Measurements from ENCODE around the gene FITM1.

The FITM1 gene

DNA sequence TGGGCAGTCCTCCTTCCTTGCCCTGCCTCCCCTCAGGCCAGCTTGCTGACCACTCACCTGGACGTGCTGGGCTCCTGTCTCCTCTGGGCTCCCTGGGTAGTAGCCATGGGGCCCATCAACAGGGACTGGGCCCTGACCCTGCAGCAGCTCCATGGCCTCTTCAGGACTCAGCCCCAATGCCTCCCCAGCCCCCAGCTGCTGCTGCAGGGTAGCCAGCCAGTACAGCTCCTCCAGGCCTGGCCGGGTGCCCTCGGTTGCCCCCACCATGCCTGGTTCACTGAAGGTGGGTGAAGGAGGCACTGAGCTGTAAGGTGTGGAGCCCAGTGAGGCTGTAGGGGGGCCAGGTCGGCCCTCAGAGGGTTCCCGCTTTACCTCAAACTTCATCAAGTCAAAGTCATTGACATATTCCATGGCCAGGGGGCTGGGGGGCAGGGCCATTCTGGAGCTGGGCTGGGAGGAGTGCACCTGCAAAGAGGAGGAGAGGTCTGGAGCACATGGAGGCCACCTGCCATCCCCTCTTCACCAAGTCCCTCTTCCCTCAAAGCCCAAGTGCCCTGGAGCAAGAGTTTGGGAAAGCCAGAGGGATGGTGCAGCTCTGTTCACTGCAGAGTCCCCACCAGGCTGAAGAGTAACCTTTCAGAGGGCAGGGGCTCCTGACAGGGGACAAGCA lies 47.9 kb upstream of the FITM1 start:
- no peak overlapping the region for H3K27ac ChIP-seq (replicated peaks)
- DNase-seq (ENCODE audit: low read depth in 1 of 2, low spot score in 1 of 2) = no peak
- no peak overlapping the region for H3K4me3 ChIP-seq (replicated peaks; ENCODE audit: insufficient read depth, low read length)
- peaks cover 21% of the 10 kb centered on the region for H3K27me3 ChIP-seq (ENCODE audit: insufficient read depth, poor library complexity, severe bottlenecking)
- TF ChIP-seq, protein P1, sequence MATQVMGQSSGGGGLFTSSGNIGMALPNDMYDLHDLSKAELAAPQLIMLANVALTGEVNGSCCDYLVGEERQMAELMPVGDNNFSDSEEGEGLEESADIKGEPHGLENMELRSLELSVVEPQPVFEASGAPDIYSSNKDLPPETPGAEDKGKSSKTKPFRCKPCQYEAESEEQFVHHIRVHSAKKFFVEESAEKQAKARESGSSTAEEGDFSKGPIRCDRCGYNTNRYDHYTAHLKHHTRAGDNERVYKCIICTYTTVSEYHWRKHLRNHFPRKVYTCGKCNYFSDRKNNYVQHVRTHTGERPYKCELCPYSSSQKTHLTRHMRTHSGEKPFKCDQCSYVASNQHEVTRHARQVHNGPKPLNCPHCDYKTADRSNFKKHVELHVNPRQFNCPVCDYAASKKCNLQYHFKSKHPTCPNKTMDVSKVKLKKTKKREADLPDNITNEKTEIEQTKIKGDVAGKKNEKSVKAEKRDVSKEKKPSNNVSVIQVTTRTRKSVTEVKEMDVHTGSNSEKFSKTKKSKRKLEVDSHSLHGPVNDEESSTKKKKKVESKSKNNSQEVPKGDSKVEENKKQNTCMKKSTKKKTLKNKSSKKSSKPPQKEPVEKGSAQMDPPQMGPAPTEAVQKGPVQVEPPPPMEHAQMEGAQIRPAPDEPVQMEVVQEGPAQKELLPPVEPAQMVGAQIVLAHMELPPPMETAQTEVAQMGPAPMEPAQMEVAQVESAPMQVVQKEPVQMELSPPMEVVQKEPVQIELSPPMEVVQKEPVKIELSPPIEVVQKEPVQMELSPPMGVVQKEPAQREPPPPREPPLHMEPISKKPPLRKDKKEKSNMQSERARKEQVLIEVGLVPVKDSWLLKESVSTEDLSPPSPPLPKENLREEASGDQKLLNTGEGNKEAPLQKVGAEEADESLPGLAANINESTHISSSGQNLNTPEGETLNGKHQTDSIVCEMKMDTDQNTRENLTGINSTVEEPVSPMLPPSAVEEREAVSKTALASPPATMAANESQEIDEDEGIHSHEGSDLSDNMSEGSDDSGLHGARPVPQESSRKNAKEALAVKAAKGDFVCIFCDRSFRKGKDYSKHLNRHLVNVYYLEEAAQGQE (IDR thresholded peaks at IDR 0.05; ENCODE audit: insufficient replicate concordance, low read depth) = no peak

- peaks cover 21% of the 10 kb centered on the region for H3K27me3 ChIP-seq (ENCODE audit: insufficient read depth, poor library complexity, severe bottlenecking)
- DNase-seq (ENCODE audit: low read depth in 1 of 2, low spot score in 1 of 2) = no peak
- no peak for TF ChIP-seq CTCF (IDR thresholded peaks at IDR 0.05; ENCODE audit: insufficient read depth, low read length)
- no peak for TF ChIP-seq POLR2AphosphoS5 (IDR thresholded peaks at IDR 0.05; ENCODE audit: low read depth)
- TF ChIP-seq, protein P1 (IDR thresholded peaks at IDR 0.05; ENCODE audit: insufficient replicate concordance, low read depth) = no peak
- TF ChIP-seq SPI1 (IDR thresholded peaks at IDR 0.05; ENCODE audit: borderline replicate concordance, low read depth) = no peak
- no peak for TF ChIP-seq GABPA (IDR thresholded peaks at IDR 0.05; ENCODE audit: low read depth)
- H3K27ac ChIP-seq (replicated peaks) = no peak overlapping the region
- H3K4me3 ChIP-seq (replicated peaks; ENCODE audit: insufficient read depth, low read length) = no peak overlapping the region
Observed at GRCh38 chr14:24083462-24083861, 47.0 kb upstream of the FITM1 start.

DNA sequence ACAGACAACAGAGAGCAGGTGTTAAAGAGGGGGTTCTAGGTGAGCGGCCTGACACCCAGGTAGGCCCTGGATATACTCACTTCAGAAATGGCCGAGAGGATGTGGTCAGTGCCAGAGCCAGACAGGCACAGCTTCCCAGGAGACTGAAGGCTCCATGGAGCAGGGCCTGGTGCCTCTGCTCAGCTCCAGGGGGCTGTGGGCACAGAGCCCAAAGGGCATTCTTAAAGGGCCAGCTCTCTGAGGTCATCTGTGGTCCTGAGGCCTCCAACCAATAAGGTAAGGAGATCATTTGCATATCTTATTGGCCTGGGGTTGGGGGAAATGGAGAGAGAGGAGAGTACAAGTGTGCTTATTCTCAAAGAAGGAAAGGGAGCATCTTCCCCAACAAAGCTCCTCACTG lies 46.0 kb upstream of the FITM1 start:
- no peak for DNase-seq (ENCODE audit: low read depth in 1 of 2, low spot score in 1 of 2)
- Histone ChIP-seq H3K27me3 (ENCODE audit: insufficient read depth, poor library complexity, severe bottlenecking) (peaks cover 21% of the 10 kb centered on the region), H3K27ac (replicated peaks) (no peak overlapping the region), H3K4me3 (replicated peaks; ENCODE audit: insufficient read depth, low read length) (no peak overlapping the region)
- TF ChIP-seq GABPA (IDR thresholded peaks at IDR 0.05; ENCODE audit: low read depth) = no peak
- TF ChIP-seq, protein P1 (IDR thresholded peaks at IDR 0.05; ENCODE audit: insufficient replicate concordance, low read depth) = no peak
- TF ChIP-seq SPI1 (IDR thresholded peaks at IDR 0.05; ENCODE audit: borderline replicate concordance, low read depth) = no peak
- TF ChIP-seq POLR2AphosphoS5 (IDR thresholded peaks at IDR 0.05; ENCODE audit: low read depth) = no peak
- TF ChIP-seq CTCF (IDR thresholded peaks at IDR 0.05; ENCODE audit: insufficient read depth, low read length) = no peak
